Stimulated activated naive CD8-positive, alpha-beta T cell treated with anti-CD3 and anti-CD28 coated beads, Interleukin-15, Interleukin-2, amounts not matched to agents 100 ng/mL and 50 ng/mL, for 24 hours (primary cell): ENCODE results near the gene SENP2.
"Not testable (repeated sequence)": the region's sequence is repeated elsewhere in the genome, so short reads cannot be mapped to it uniquely, and the experiment has no call there.

Experiments used
- H3K27ac Mint-ChIP-seq: one replicate; pipeline ENCODE4 v1.8.0; 2021; ENCODE audit warnings: mild to moderate bottlenecking, mixed read lengths
- H3K27me3 Mint-ChIP-seq: one replicate; pipeline ENCODE4 v1.8.0; 2021; ENCODE audit warnings: mixed read lengths
- H3K36me3 Mint-ChIP-seq: one replicate; pipeline ENCODE4 v1.8.0; 2021; ENCODE audit warnings: low read depth, mixed read lengths
- H3K4me1 Mint-ChIP-seq: one replicate; pipeline ENCODE4 v1.8.0; 2021; ENCODE audit warnings: low read depth, mixed read lengths
- H3K4me3 Mint-ChIP-seq: one replicate; pipeline ENCODE4 v1.8.0; 2021; ENCODE audit warnings: mild to moderate bottlenecking, mixed read lengths
- H3K9me3 Mint-ChIP-seq: one replicate; pipeline ENCODE4 v1.8.0; 2021; ENCODE audit warnings: mixed read lengths

SENP2 gene

GRCh38 chr3:185585859-185586685 lies at the start of gene SENP2:
SENP2 (plus strand) TSS chr3:185586295; CDS start chr3:185586414, 119 bp downstream.
- Mint-ChIP-seq H3K36me3 (peaks cover 5% of the 10 kb centered on the region), H3K27ac (peak within 1 kb of the TSS; percentile 96), H3K4me1 (peaks cover 45% of the 10 kb centered on the region), H3K9me3 (no peaks in the 10 kb centered on the region), H3K27me3 (no peaks in the 10 kb centered on the region), H3K4me3 (peak within 1 kb of the TSS; percentile 88)

- Mint-ChIP-seq H3K27ac (peak overlapping the region; percentile 81), H3K27me3 (no peaks in the 10 kb centered on the region), H3K4me1 (peaks cover 9% of the 10 kb centered on the region), H3K9me3 (peaks cover 3% of the 10 kb centered on the region), H3K36me3 (no peaks in the 10 kb centered on the region), H3K4me3 (peak overlapping the region; percentile 45)
These were observed 48.6 kb upstream of the SENP2 start for GRCh38 chr3:185537369-185537970.

GRCh38 chr3:185539934-185540333 lies 46.2 kb upstream of the SENP2 start:
- Mint-ChIP-seq H3K9me3 (peaks cover 3% of the 10 kb centered on the region), H3K27me3 (no peaks in the 10 kb centered on the region), H3K4me1 (peaks cover 9% of the 10 kb centered on the region), H3K4me3 (no peak overlapping the region), H3K36me3 (no peaks in the 10 kb centered on the region), H3K27ac (no peak overlapping the region)

- Mint-ChIP-seq H3K9me3 (peaks cover 3% of the 10 kb centered on the region), H3K36me3 (no peaks in the 10 kb centered on the region), H3K27me3 (no peaks in the 10 kb centered on the region), H3K27ac (no peak overlapping the region), H3K4me3 (no peak overlapping the region), H3K4me1 (peaks cover 9% of the 10 kb centered on the region)
These were observed 45.4 kb upstream of the SENP2 start for GRCh38 chr3:185540695-185541094.

- H3K9me3 Mint-ChIP-seq = no peaks in the 10 kb centered on the region
- no peak overlapping the region for H3K27ac Mint-ChIP-seq
- H3K36me3 Mint-ChIP-seq = no peaks in the 10 kb centered on the region
- H3K27me3 Mint-ChIP-seq = no peaks in the 10 kb centered on the region
- peaks cover 14% of the 10 kb centered on the region for H3K4me1 Mint-ChIP-seq
- H3K4me3 Mint-ChIP-seq = no peak overlapping the region
These were observed 37.0 kb upstream of the SENP2 start for GRCh38 chr3:185549122-185549521.

GRCh38 chr3:185549651-185550111 lies 36.4 kb upstream of the SENP2 start:
- Mint-ChIP-seq H3K36me3 (no peaks in the 10 kb centered on the region), H3K27me3 (no peaks in the 10 kb centered on the region), H3K4me3 (no peak overlapping the region), H3K9me3 (no peaks in the 10 kb centered on the region), H3K4me1 (peaks cover 14% of the 10 kb centered on the region), H3K27ac (no peak overlapping the region)

GRCh38 chr3:185552358-185552877 lies 33.7 kb upstream of the SENP2 start, which contains the start of gene LIPH:
LIPH (minus strand) TSS chr3:185552588; CDS start chr3:185552471, 117 bp downstream.
- H3K4me1 Mint-ChIP-seq = peaks cover 14% of the 10 kb centered on the region
- no peak within 1 kb of the TSS for H3K4me3 Mint-ChIP-seq
- H3K9me3 Mint-ChIP-seq = no peaks in the 10 kb centered on the region
- no peaks in the 10 kb centered on the region for H3K27me3 Mint-ChIP-seq
- no peaks in the 10 kb centered on the region for H3K36me3 Mint-ChIP-seq
- H3K27ac Mint-ChIP-seq = peak within 1 kb of the TSS; percentile 22

GRCh38 chr3:185555101-185555501 lies 31.0 kb upstream of the SENP2 start:
- Mint-ChIP-seq H3K9me3 (no peaks in the 10 kb centered on the region), H3K27me3 (no peaks in the 10 kb centered on the region), H3K36me3 (no peaks in the 10 kb centered on the region), H3K4me1 (peaks cover 16% of the 10 kb centered on the region), H3K27ac (no peak overlapping the region), H3K4me3 (no peak overlapping the region)

GRCh38 chr3:185555860-185556347 lies 30.2 kb upstream of the SENP2 start:
- H3K27me3 Mint-ChIP-seq = no peaks in the 10 kb centered on the region
- no peaks in the 10 kb centered on the region for H3K9me3 Mint-ChIP-seq
- no peaks in the 10 kb centered on the region for H3K36me3 Mint-ChIP-seq
- peaks cover 16% of the 10 kb centered on the region for H3K4me1 Mint-ChIP-seq
- no peak overlapping the region for H3K4me3 Mint-ChIP-seq
- no peak overlapping the region for H3K27ac Mint-ChIP-seq

- not testable (repeated sequence) for H3K4me3 Mint-ChIP-seq, H3K9me3 Mint-ChIP-seq, H3K27me3 Mint-ChIP-seq, H3K36me3 Mint-ChIP-seq, H3K27ac Mint-ChIP-seq
- H3K4me1 Mint-ChIP-seq = peaks cover 23% of the 10 kb centered on the region
These were observed 29.5 kb upstream of the SENP2 start for GRCh38 chr3:185556640-185557039.

- Mint-ChIP-seq H3K27me3 (no peaks in the 10 kb centered on the region), H3K36me3 (no peaks in the 10 kb centered on the region), H3K4me3 (no peak overlapping the region), H3K27ac (no peak overlapping the region), H3K4me1 (peaks cover 19% of the 10 kb centered on the region), H3K9me3 (no peaks in the 10 kb centered on the region)
These were observed 27.7 kb upstream of the SENP2 start for GRCh38 chr3:185558395-185558794.

GRCh38 chr3:185559706-185560090 lies 26.4 kb upstream of the SENP2 start:
- Mint-ChIP-seq H3K4me3 (peak overlapping the region; percentile 78), H3K4me1 (peaks cover 19% of the 10 kb centered on the region), H3K27me3 (no peaks in the 10 kb centered on the region), H3K9me3 (no peaks in the 10 kb centered on the region), H3K36me3 (no peaks in the 10 kb centered on the region), H3K27ac (no peak overlapping the region)

- Mint-ChIP-seq H3K4me1 (peaks cover 19% of the 10 kb centered on the region), H3K27me3 (no peaks in the 10 kb centered on the region)
These were observed 25.4 kb upstream of the SENP2 start for GRCh38 chr3:185560676-185561075.

GRCh38 chr3:185561374-185561943 lies 24.6 kb upstream of the SENP2 start:
- H3K27ac Mint-ChIP-seq = no peak overlapping the region
- no peaks in the 10 kb centered on the region for H3K36me3 Mint-ChIP-seq
- H3K9me3 Mint-ChIP-seq = no peaks in the 10 kb centered on the region
- H3K27me3 Mint-ChIP-seq = no peaks in the 10 kb centered on the region
- no peak overlapping the region for H3K4me3 Mint-ChIP-seq
- peaks cover 19% of the 10 kb centered on the region for H3K4me1 Mint-ChIP-seq

More at GRCh38 chr3:185560676-185561075, 25.4 kb upstream of the SENP2 start:
- Mint-ChIP-seq H3K9me3 (no peaks in the 10 kb centered on the region), H3K4me3 (no peak overlapping the region), H3K36me3 (no peaks in the 10 kb centered on the region), H3K27ac (no peak overlapping the region)

GRCh38 chr3:185561958-185562357 lies 24.1 kb upstream of the SENP2 start:
- peak overlapping the region; percentile 12 for H3K27ac Mint-ChIP-seq
- H3K9me3 Mint-ChIP-seq = no peaks in the 10 kb centered on the region
- no peaks in the 10 kb centered on the region for H3K27me3 Mint-ChIP-seq
- no peaks in the 10 kb centered on the region for H3K36me3 Mint-ChIP-seq
- peaks cover 19% of the 10 kb centered on the region for H3K4me1 Mint-ChIP-seq
- no peak overlapping the region for H3K4me3 Mint-ChIP-seq
